Loucy (cell line): ENCODE results near the gene MRPS2.

ENCODE experiments used
- EZH2phosphoT487 ChIP-seq: fragments of 200-600 bp; IDR thresholded peaks from 2 replicates; pipeline ENCODE4 v1.6.1; 2018; ENCODE audit warnings: antibody characterized with exemption, mild to moderate bottlenecking, moderate library complexity, borderline replicate concordance
- TF ChIP-seq, protein P1 (sequence below): fragments of 200-600 bp; sonication (generic); conservative IDR thresholded peaks from 2 replicates; pipeline ENCODE4 v1.5.1; 2014; ENCODE audit warnings: mild to moderate bottlenecking, antibody characterized with exemption, low read length

DNA sequence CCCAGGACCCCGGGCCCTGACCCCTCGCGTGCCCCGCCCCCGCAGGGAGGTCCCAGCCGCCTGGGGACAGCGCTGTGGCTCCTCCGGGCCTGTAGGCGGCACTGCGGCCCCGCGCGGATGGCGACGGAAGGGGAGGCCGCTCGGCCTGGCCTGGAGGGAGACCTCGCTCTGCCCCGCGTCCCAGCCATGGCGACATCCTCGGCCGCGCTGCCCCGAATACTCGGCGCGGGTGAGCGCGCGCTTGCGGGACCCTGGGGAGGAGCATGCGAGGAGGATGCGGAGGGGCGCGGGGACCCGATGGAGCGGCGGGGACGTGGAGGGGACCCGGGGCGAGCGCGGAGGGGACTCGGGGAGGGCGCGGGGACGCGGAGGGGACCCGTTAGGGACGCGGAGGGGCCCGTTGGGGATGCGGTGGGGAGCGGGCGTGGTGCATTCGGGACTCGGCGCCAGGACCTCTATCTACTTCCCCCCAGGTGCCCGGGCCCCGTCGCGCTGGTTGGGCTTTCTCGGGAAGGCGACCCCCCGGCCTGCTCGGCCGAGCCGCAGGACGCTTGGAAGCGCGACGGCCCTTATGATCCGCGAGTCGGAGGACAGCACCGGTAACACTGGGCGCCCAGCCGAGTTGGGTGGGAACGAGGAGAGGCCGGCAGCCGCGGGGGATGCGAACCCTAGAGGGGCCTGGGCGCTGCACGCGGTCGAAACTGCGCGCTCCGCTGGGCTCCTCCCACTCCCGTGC is at the start of gene MRPS2:
- TF ChIP-seq, protein P1, sequence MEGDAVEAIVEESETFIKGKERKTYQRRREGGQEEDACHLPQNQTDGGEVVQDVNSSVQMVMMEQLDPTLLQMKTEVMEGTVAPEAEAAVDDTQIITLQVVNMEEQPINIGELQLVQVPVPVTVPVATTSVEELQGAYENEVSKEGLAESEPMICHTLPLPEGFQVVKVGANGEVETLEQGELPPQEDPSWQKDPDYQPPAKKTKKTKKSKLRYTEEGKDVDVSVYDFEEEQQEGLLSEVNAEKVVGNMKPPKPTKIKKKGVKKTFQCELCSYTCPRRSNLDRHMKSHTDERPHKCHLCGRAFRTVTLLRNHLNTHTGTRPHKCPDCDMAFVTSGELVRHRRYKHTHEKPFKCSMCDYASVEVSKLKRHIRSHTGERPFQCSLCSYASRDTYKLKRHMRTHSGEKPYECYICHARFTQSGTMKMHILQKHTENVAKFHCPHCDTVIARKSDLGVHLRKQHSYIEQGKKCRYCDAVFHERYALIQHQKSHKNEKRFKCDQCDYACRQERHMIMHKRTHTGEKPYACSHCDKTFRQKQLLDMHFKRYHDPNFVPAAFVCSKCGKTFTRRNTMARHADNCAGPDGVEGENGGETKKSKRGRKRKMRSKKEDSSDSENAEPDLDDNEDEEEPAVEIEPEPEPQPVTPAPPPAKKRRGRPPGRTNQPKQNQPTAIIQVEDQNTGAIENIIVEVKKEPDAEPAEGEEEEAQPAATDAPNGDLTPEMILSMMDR: peak; percentile 68
- TF ChIP-seq EZH2phosphoT487: no peak
